RWPE1 (cell line): Measurements from ENCODE around the gene ABCB11.

Experiments
- CTCF ChIA-PET: fragments of 350-600 bp; sonication (Branson Sonifier 250); formaldehyde crosslinking; extraction: SDS; loops from one replicate; lab custom pipeline; 2021; lab: Yijun Ruan, JAX
- POLR2A ChIA-PET: fragments of 400-600 bp; formaldehyde crosslinking; extraction: SDS; loops from one replicate; lab custom pipeline; 2020; ENCODE audit warnings: antibody characterized with exemption; ENCODE audit not compliant: low non-redundant PET; lab: Yijun Ruan, JAX
- DNase-seq: peaks from one replicate; pipeline ENCODE4 v3.0.0; 2012; ENCODE audit warnings: low spot score
- H3K27ac ChIP-seq: fragments of 450-650 bp; 2 replicates; pipeline ENCODE4 v1.5.1; 2017
- TF ChIP-seq, protein P1 (sequence below): fragments of 450-650 bp; conservative IDR thresholded peaks from 2 replicates; pipeline ENCODE4 v1.5.1; 2017; ENCODE audit warnings: low read depth, mild to moderate bottlenecking

Gene ABCB11

DNA sequence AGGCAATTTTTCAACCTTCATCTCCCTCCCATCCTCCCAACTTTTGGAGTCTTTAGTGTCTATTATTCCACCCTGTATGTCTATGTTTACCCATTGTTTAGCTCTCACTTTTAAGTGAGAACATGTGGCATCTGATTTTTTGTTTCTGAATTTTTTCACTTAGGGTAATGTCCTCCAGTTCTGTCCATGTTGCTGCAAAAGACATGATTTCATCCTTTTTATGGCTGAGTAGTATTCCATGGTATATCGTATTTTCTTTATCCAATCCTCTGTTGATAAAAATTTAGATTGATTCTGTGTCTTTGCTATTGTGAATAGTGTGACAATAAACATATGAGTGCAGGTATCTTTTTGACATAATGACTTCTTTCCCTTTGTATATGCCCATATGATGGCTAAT is 81.8 kb downstream of the ABCB11 start:
- TF ChIP-seq, protein P1, sequence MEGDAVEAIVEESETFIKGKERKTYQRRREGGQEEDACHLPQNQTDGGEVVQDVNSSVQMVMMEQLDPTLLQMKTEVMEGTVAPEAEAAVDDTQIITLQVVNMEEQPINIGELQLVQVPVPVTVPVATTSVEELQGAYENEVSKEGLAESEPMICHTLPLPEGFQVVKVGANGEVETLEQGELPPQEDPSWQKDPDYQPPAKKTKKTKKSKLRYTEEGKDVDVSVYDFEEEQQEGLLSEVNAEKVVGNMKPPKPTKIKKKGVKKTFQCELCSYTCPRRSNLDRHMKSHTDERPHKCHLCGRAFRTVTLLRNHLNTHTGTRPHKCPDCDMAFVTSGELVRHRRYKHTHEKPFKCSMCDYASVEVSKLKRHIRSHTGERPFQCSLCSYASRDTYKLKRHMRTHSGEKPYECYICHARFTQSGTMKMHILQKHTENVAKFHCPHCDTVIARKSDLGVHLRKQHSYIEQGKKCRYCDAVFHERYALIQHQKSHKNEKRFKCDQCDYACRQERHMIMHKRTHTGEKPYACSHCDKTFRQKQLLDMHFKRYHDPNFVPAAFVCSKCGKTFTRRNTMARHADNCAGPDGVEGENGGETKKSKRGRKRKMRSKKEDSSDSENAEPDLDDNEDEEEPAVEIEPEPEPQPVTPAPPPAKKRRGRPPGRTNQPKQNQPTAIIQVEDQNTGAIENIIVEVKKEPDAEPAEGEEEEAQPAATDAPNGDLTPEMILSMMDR: no peak
- POLR2A ChIA-PET: no interaction called here
- CTCF ChIA-PET: interaction anchor here (0.6 to 1.0 kb wide), 2 partner anchors 9 to 12 kb away, joined by 3 read pairs; no protein-coding TSS in a partner anchor
- H3K27ac ChIP-seq: no peak overlapping the region
- DNase-seq: no peak

DNA sequence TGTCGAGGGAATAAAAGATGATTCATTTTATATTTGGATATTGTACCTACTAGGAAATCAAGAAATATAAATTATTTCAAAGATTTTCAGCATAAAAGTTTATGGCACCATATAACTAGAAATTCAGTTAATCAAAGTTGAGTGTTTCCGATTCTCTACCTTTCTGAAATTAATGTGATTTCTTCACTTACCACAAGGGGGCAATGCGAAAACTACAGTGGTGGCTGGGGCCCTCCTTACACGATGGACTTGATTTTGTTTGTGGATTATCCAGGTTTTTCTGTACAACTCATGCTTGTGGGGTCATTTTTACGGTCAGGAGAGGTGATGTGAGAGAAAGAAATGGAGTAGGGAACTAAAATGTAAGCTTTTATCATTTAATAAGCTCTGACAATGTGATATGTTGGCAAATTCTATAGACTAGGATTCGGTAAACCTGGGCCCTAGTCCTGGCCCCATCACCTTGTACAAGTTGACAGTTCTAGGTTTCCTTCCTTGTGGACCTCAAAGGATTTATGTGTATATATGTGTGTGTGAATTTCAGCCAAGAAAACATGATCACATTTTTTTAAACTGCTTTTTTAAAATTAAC is 82.4 kb downstream of the ABCB11 start:
- TF ChIP-seq, protein P1: peak; percentile 67
- no peak overlapping the region for H3K27ac ChIP-seq
- ChIA-PET CTCF (interaction anchor here (0.5 to 1.4 kb wide), 5 partner anchors 9 to 1174 kb away, joined by 3 read pairs; no protein-coding TSS in a partner anchor), POLR2A (no interaction called here)
- DNase-seq: peak; percentile 50

DNA sequence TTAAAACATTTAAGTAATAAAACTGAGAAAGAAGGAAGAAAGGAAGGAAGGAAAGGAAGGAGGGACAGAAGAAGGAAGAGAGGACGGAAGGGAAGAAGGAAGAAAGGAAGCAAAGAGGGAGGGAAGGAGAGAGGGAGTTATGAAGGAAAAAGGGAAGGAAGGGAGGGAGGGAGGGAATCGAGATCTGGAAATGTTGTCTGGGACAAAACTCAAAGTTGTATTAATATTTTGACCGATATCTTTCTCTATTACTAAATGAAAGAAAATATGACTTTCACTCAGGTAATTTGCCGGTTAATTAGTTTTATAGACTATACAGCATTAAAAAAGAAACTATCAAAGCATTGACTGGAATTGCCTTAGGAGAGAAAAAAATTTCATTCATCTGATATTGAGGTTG is 85.6 kb downstream of the ABCB11 start:
- H3K27ac ChIP-seq: no peak overlapping the region
- CTCF ChIA-PET: interaction anchor here (0.5 kb wide), 1 partner anchor 26 kb away, joined by 4 read pairs; no protein-coding TSS in a partner anchor
- POLR2A ChIA-PET: no interaction called here
- DNase-seq: no peak
- TF ChIP-seq, protein P1: no peak

DNA sequence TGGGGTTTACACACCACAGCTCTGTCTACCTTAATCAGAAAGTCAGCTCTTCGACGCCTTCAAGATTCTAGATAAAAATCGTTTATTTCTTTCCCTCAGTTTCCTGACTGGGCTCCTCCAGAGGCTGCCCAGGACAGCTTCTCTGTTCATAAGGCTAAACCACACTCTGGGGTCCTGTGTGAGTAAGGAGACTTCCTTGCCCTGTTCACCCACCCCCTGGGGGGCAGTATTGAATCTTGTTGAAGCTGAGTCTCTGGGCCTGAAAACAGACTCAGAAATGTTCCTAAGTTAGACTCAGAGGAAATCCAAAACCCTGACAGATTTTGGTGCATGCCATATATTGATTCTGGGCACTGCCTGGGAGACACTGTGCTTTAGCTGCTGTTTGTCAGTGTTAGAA is 87.1 kb downstream of the ABCB11 start:
- ChIA-PET POLR2A (no interaction called here), CTCF (interaction anchor here (0.6 to 0.9 kb wide), 2 partner anchors 188 to 465 kb away, joined by 3 read pairs; no protein-coding TSS in a partner anchor)
- TF ChIP-seq, protein P1: no peak
- no peak overlapping the region for H3K27ac ChIP-seq
- no peak for DNase-seq

DNA sequence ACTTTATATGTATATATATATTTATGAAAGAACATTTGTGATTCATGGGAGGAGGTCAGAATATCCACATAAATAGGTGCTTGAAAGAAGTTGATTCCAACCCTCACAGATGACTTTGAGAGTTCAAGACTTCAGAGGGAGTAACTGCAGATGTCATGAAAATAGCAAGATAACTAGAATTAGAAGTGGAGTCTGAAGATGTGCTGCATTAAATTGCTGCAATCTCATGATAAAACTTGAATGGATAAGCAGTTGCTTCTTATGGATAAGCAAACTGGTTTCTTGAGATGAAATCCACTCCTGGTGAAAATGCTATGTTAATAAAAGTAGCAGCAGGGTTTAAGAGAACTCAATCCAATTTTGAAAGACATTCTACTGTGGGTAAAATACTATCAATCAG is 89.8 kb downstream of the ABCB11 start:
- ChIA-PET CTCF (no interaction called here), POLR2A (no interaction called here)
- no peak overlapping the region for H3K27ac ChIP-seq
- no peak for DNase-seq
- TF ChIP-seq, protein P1: no peak

DNA sequence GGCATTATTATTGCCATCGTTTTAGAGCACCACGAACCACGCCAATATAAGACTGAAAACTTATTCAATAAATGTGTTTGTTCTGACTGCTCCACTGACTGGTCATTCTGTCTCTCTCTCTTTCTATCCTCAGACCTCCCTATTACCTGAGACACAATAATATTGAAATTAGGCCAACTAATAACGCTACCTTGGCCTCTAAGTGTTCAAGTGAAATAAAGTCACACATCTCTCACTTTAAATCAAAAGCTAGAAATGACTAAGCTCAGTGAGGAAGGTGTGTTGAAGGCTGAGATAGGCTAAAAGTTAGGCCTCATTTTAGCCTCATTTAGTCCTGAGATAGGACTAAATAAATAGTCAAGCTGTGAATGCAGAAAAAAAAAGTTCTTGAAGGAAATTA is 91.2 kb downstream of the ABCB11 start:
- DNase-seq: no peak
- POLR2A ChIA-PET: no interaction called here
- H3K27ac ChIP-seq: no peak overlapping the region
- CTCF ChIA-PET: interaction anchor here (0.5 to 0.7 kb wide), 3 partner anchors 11 to 1148 kb away, joined by 3 read pairs; no protein-coding TSS in a partner anchor
- TF ChIP-seq, protein P1: no peak
